ENCODE measurements around the gene PPP1R9B.

Gene PPP1R9B

GRCh38 chr17:50141026-50141744, 9.3 kb downstream of the PPP1R9B start:
- no peak for DNase-seq

GRCh38 chr17:50139950-50140885, 10.3 kb downstream of the PPP1R9B start:
- peak; percentile 81 for DNase-seq

- DNase-seq: no peak
Observed at GRCh38 chr17:50139185-50139783, 11.2 kb downstream of the PPP1R9B start.

- no peak for DNase-seq
Observed at GRCh38 chr17:50137042-50137441, 13.4 kb downstream of the PPP1R9B start.

GRCh38 chr17:50136096-50136687, 14.3 kb downstream of the PPP1R9B start:
- DNase-seq: no peak

- no peak for DNase-seq
Observed at GRCh38 chr17:50135316-50136095, 15.0 kb downstream of the PPP1R9B start.

- no peak for DNase-seq
Observed at GRCh38 chr17:50134206-50135110, 16.0 kb downstream of the PPP1R9B start.

- DNase-seq: no peak
Observed at GRCh38 chr17:50133769-50134099, 16.7 kb downstream of the PPP1R9B start.

- DNase-seq: no peak
Observed at GRCh38 chr17:50133028-50133768, 17.3 kb downstream of the PPP1R9B start.

GRCh38 chr17:50132104-50132794, 18.2 kb downstream of the PPP1R9B start:
- no peak for DNase-seq

GRCh38 chr17:50130559-50131305, 19.7 kb downstream of the PPP1R9B start:
- DNase-seq: no peak

- no peak for DNase-seq
Observed at GRCh38 chr17:50129728-50130558, 20.5 kb downstream of the PPP1R9B start, which contains the start of gene SAMD14. Gene SAMD14 (minus strand): TSS chr17:50130160. CDS start chr17:50124959, 5,201 bp downstream.

GRCh38 chr17:50129353-50129727, 21.1 kb downstream of the PPP1R9B start:
- DNase-seq: no peak

- DNase-seq: no peak
Observed at GRCh38 chr17:50128441-50129352, 21.8 kb downstream of the PPP1R9B start.

- DNase-seq: no peak
Observed at GRCh38 chr17:50127697-50128361, 22.6 kb downstream of the PPP1R9B start.

GRCh38 chr17:50125420-50125997, 25.0 kb downstream of the PPP1R9B start:
- DNase-seq: no peak
